Neural progenitor cell (in vitro differentiated cells): ENCODE data around the gene TLCD5. TPM values are rescaled to one million over a fixed set of nuclear protein-coding genes. Genes with fewer than 3 reads are reported as not detected.

ENCODE experiments used
- DNase-seq: peaks from one replicate; pipeline ENCODE4 v3.0.0-alpha.2; 2016; ENCODE audit warnings: low spot score
- H2AFZ ChIP-seq: fragments of 200-600 bp; sonication (generic); replicated peaks from 2 replicates; pipeline ENCODE4 v1.6.1; 2016; ENCODE audit warnings: antibody characterized with exemption
- H3F3A ChIP-seq: fragments of 200-600 bp; sonication (generic); 2 replicates; pipeline ENCODE4 v1.6.1; 2016; ENCODE audit warnings: antibody characterized with exemption, low read depth
- H3K27ac ChIP-seq: fragments of 200-600 bp; sonication (generic); 2 replicates; pipeline ENCODE4 v1.5.1; 2016; ENCODE audit warnings: mild to moderate bottlenecking
- H3K27me3 ChIP-seq: fragments of 200-600 bp; sonication (generic); 2 replicates; pipeline ENCODE4 v1.6.1; 2016; ENCODE audit warnings: mild to moderate bottlenecking, moderate library complexity
- H3K36me3 ChIP-seq: fragments of 200-600 bp; sonication (generic); 2 replicates; pipeline ENCODE4 v1.5.1; 2016
- H3K4me1 ChIP-seq: fragments of 200-600 bp; sonication (generic); 2 replicates; pipeline ENCODE4 v1.6.1; 2016; ENCODE audit warnings: mixed run types
- H3K4me2 ChIP-seq: fragments of 200-600 bp; sonication (generic); 2 replicates; pipeline ENCODE4 v1.6.1; 2016
- H3K4me3 ChIP-seq: fragments of 200-600 bp; sonication (generic); 2 replicates; pipeline ENCODE4 v1.5.1; 2016
- H3K79me2 ChIP-seq: fragments of 200-600 bp; sonication (generic); 2 replicates; pipeline ENCODE4 v1.6.1; 2016; ENCODE audit warnings: low read depth
- H3K9ac ChIP-seq: fragments of 200-600 bp; sonication (generic); 2 replicates; pipeline ENCODE4 v1.6.1; 2016
- H3K9me3 ChIP-seq: fragments of 200-600 bp; sonication (generic); 2 replicates; pipeline ENCODE4 v1.5.1; 2016; ENCODE audit warnings: low read depth
- H4K20me1 ChIP-seq: fragments of 200-600 bp; sonication (generic); 2 replicates; pipeline ENCODE4 v1.6.1; 2016; ENCODE audit warnings: low read depth
- H3K27ac Mint-ChIP-seq: 3 replicates; pipeline ENCODE4 v1.8.0; 2021; ENCODE audit warnings: mixed read lengths
- H3K27me3 Mint-ChIP-seq: 2 replicates; pipeline ENCODE4 v1.8.0; 2022; ENCODE audit warnings: low read depth, mild to moderate bottlenecking, inconsistent platforms, moderate library complexity, mixed read lengths; ENCODE audit not compliant: insufficient read depth
- H3K36me3 Mint-ChIP-seq: 3 replicates; pipeline ENCODE4 v1.8.0; 2021; ENCODE audit warnings: mixed read lengths
- H3K4me1 Mint-ChIP-seq: 3 replicates; pipeline ENCODE4 v1.8.0; 2021; ENCODE audit warnings: mixed read lengths
- H3K4me3 Mint-ChIP-seq: 3 replicates; pipeline ENCODE4 v1.8.0; 2021; ENCODE audit warnings: mild to moderate bottlenecking, moderate library complexity, mixed read lengths
- H3K9me3 Mint-ChIP-seq: 3 replicates; pipeline ENCODE4 v1.8.0; 2020; ENCODE audit warnings: mixed read lengths
- CTCF ChIP-seq: fragments of 200-600 bp; sonication (generic); IDR thresholded peaks from 2 replicates; pipeline ENCODE4 v1.5.1; 2017; ENCODE audit warnings: antibody characterized with exemption, mild to moderate bottlenecking
- EZH2 ChIP-seq: fragments of 200-600 bp; sonication (generic); IDR thresholded peaks from 2 replicates; pipeline ENCODE4 v1.6.1; 2017; ENCODE audit warnings: antibody characterized with exemption, mild to moderate bottlenecking, moderate library complexity
- EZH2phosphoT487 ChIP-seq: fragments of 200-600 bp; sonication (generic); IDR thresholded peaks from 2 replicates; pipeline ENCODE4 v1.6.1; 2017; ENCODE audit warnings: antibody characterized with exemption
- total RNA-seq: library from RNA; depleted of rRNA; stranded (reverse); fragments of >200 nt; gene quantifications from 2 replicates; pipeline ENCODE4 v1.2.3, GENCODE V29; 2015; ENCODE audit warnings: low replicate concordance

The TLCD5 gene
- total RNA-seq, 1 donor from 2014 or later: 32.2 TPM

- H3K9me3 ChIP-seq: no peaks in the 10 kb centered on the region
- peaks cover 33% of the 10 kb centered on the region for H3K79me2 ChIP-seq
- peaks cover 21% of the 10 kb centered on the region for H3K4me1 ChIP-seq
- H2AFZ ChIP-seq: peak overlapping the region; percentile 77
- peak overlapping the region; percentile 87 for H3K4me2 ChIP-seq
- H3K36me3 ChIP-seq: no peaks in the 10 kb centered on the region
- H3K27ac ChIP-seq: no peak overlapping the region
- Mint-ChIP-seq H3K4me1 (peaks cover 25% of the 10 kb centered on the region), H3K27ac (no peak overlapping the region), H3K36me3 (peaks cover 3% of the 10 kb centered on the region), H3K4me3 (peak overlapping the region; percentile 83), H3K27me3 (no peaks in the 10 kb centered on the region), H3K9me3 (peaks cover 2% of the 10 kb centered on the region)
- H4K20me1 ChIP-seq: peaks cover 33% of the 10 kb centered on the region
- H3K4me3 ChIP-seq: peak overlapping the region; percentile 97
- TF ChIP-seq CTCF (peak; percentile 71), EZH2phosphoT487 (no peak)
- DNase-seq: peak; percentile 71
- no peak overlapping the region for H3K9ac ChIP-seq
- H3K27me3 ChIP-seq: no peaks in the 10 kb centered on the region
- H3F3A ChIP-seq: peaks cover 38% of the 10 kb centered on the region
These were observed 9.9 kb downstream of the TLCD5 start for GRCh38 chr11:120334894-120335462.

- Mint-ChIP-seq H3K27me3 (no peaks in the 10 kb centered on the region), H3K4me1 (peaks cover 29% of the 10 kb centered on the region), H3K27ac (no peak overlapping the region), H3K4me3 (peak overlapping the region; percentile 83), H3K9me3 (peaks cover 2% of the 10 kb centered on the region), H3K36me3 (peaks cover 1% of the 10 kb centered on the region)
- no peaks in the 10 kb centered on the region for H3K9me3 ChIP-seq
- TF ChIP-seq EZH2phosphoT487: no peak
- no peak for TF ChIP-seq EZH2
- no peak overlapping the region for H3K9ac ChIP-seq
- H3K4me1 ChIP-seq: peaks cover 25% of the 10 kb centered on the region
- H3F3A ChIP-seq: peaks cover 38% of the 10 kb centered on the region
- no peak for DNase-seq
- H3K4me2 ChIP-seq: peak overlapping the region; percentile 87
- H3K27me3 ChIP-seq: no peaks in the 10 kb centered on the region
- no peak overlapping the region for H3K27ac ChIP-seq
- peaks cover 39% of the 10 kb centered on the region for H3K79me2 ChIP-seq
- H2AFZ ChIP-seq: peak overlapping the region; percentile 77
- H3K4me3 ChIP-seq: peak overlapping the region; percentile 97
- peaks cover 37% of the 10 kb centered on the region for H4K20me1 ChIP-seq
- no peaks in the 10 kb centered on the region for H3K36me3 ChIP-seq
These were observed 10.4 kb downstream of the TLCD5 start for GRCh38 chr11:120335556-120335907.

- Histone ChIP-seq H3K27me3 (no peaks in the 10 kb centered on the region), H3K4me3 (peak within 1 kb of the TSS; percentile 97), H3K27ac (peak within 1 kb of the TSS; percentile 59), H3F3A (peaks cover 38% of the 10 kb centered on the region), H3K4me2 (peak within 1 kb of the TSS; percentile 92), H3K36me3 (no peaks in the 10 kb centered on the region), H3K79me2 (peaks cover 44% of the 10 kb centered on the region), H3K4me1 (peaks cover 25% of the 10 kb centered on the region), H2AFZ (peak within 1 kb of the TSS; percentile 77), H4K20me1 (peaks cover 43% of the 10 kb centered on the region), H3K9ac (peak within 1 kb of the TSS; percentile 72), H3K9me3 (no peaks in the 10 kb centered on the region)
- Mint-ChIP-seq H3K9me3 (peaks cover 2% of the 10 kb centered on the region), H3K27me3 (no peaks in the 10 kb centered on the region), H3K36me3 (peaks cover 3% of the 10 kb centered on the region), H3K4me1 (peaks cover 31% of the 10 kb centered on the region), H3K4me3 (peak within 1 kb of the TSS; percentile 100), H3K27ac (peak within 1 kb of the TSS; percentile 94)
- TF ChIP-seq EZH2 (no peak), CTCF (peak; percentile 61), EZH2phosphoT487 (no peak)
- peak; percentile 97 for DNase-seq
These were observed 11.0 kb downstream of the TLCD5 start, which contains the start of gene ARHGEF12 for GRCh38 chr11:120335908-120336640. TSS of gene ARHGEF12 (plus strand) at chr11:120336413. CDS start at chr11:120337244, 831 bp downstream.
